NCI-H2029 (cell line): Measurements from ENCODE around the gene CAVIN3.
"Not testable (repeated sequence)": the region's sequence is repeated elsewhere in the genome, so short reads cannot be mapped to it uniquely, and the experiment has no call there.

ENCODE experiments used
- DNase-seq: peaks from one replicate; lab custom pipeline; 2025; lab: John Stamatoyannopoulos, UW

Gene CAVIN3

GRCh38 chr11:6326303-6326702, 6.0 kb upstream of the CAVIN3 start:
- no peak for DNase-seq

GRCh38 chr11:6323291-6323905, 3.1 kb upstream of the CAVIN3 start:
- DNase-seq: no peak

GRCh38 chr11:6321961-6322362, 1.7 kb upstream of the CAVIN3 start:
- no peak for DNase-seq

- DNase-seq: no peak
These were observed 1.1 kb upstream of the CAVIN3 start for GRCh38 chr11:6321356-6321755.

- DNase-seq: no peak
These were observed 444 bp downstream of the CAVIN3 start for GRCh38 chr11:6319704-6320410.

- DNase-seq: no peak
These were observed 1.1 kb downstream of the CAVIN3 start for GRCh38 chr11:6319001-6319703.

GRCh38 chr11:6318204-6318603, 2.1 kb downstream of the CAVIN3 start:
- DNase-seq: no peak

GRCh38 chr11:6315811-6316425, 4.4 kb downstream of the CAVIN3 start:
- DNase-seq: peak; percentile 22

GRCh38 chr11:6312106-6312505, 8.2 kb downstream of the CAVIN3 start:
- no peak for DNase-seq

GRCh38 chr11:6307876-6308275, 12.4 kb downstream of the CAVIN3 start:
- DNase-seq: no peak

GRCh38 chr11:6305297-6305696, 15.0 kb downstream of the CAVIN3 start:
- no peak for DNase-seq

GRCh38 chr11:6303661-6304060, 16.6 kb downstream of the CAVIN3 start:
- no peak for DNase-seq

- DNase-seq: no peak
These were observed 19.2 kb downstream of the CAVIN3 start for GRCh38 chr11:6301096-6301495.

- DNase-seq: no peak
These were observed 20.0 kb downstream of the CAVIN3 start for GRCh38 chr11:6300325-6300724.

- DNase-seq: no peak
These were observed 21.7 kb downstream of the CAVIN3 start for GRCh38 chr11:6298605-6299004.

GRCh38 chr11:6297831-6298230, 22.5 kb downstream of the CAVIN3 start:
- DNase-seq: no peak

GRCh38 chr11:6285019-6285418, 35.3 kb downstream of the CAVIN3 start:
- DNase-seq: no peak

GRCh38 chr11:6284250-6284649, 36.1 kb downstream of the CAVIN3 start:
- DNase-seq: no peak

GRCh38 chr11:6283453-6284023, 36.8 kb downstream of the CAVIN3 start:
- no peak for DNase-seq

- DNase-seq: not testable (repeated sequence)
These were observed 39.5 kb downstream of the CAVIN3 start for GRCh38 chr11:6280809-6281208.

GRCh38 chr11:6273188-6273587, 47.1 kb downstream of the CAVIN3 start:
- no peak for DNase-seq

GRCh38 chr11:6271598-6271997, 48.7 kb downstream of the CAVIN3 start:
- DNase-seq: no peak
